ENCODE data around the gene ZNF343. TPM values are rescaled to one million over a fixed set of nuclear protein-coding genes. Genes with fewer than 3 reads are reported as not detected.
"Not testable (repeated sequence)": the region's sequence is repeated elsewhere in the genome, so short reads cannot be mapped to it uniquely, and the experiment has no call there.

ZNF343 gene
- total and polyA plus RNA-seq, 10 donors: 4.8 to 16.2 (median 10.3) TPM

GRCh38 chr20:2524709-2525506 lies 16.2 kb upstream of the ZNF343 start:
- TF ChIP-seq CTCF (IDR thresholded peaks at IDR 0.05 in 8 of 11, conservative IDR thresholded peaks at IDR 0.05 in 3 of 11) (peak in 3 of 11 experiments; percentile 6 to 18 (median 13)), POLR2AphosphoS5 (IDR thresholded peaks at IDR 0.05) (peak in 1 of 3 donors; percentile 11), POLR2A (IDR thresholded peaks at IDR 0.05) (no peak)
- WGBS, 5 donors: 0 to 1% (median 1%) methylated on average over 61 to 64 of the region's 64 CpGs
- H3K27ac ChIP-seq: peak overlapping the region; percentile 70 to 95 (median 92)
- H3K4me3 ChIP-seq: peak overlapping the region; percentile 55 to 87 (median 68)
- H3K36me3 ChIP-seq: no peaks in the 10 kb centered on the region
- H3K9me3 ChIP-seq: no peaks in the 10 kb centered on the region
- peaks cover 0 to 11% (median 0%) of the 10 kb centered on the region in 7 donors for H3K27me3 ChIP-seq (replicated peaks in 1 of 7)
- intact Hi-C loops (cut with DNase I; ENCODE audit: low total_unique reads): loop anchor here (10.0 kb wide), 1 partner anchor 120 kb away; no protein-coding TSS in a partner anchor
- DNase-seq: peak; percentile 87
- H3K4me1 ChIP-seq: peaks cover 0 to 43% (median 19%) of the 10 kb centered on the region in 6 donors

GRCh38 chr20:2523919-2524708 lies 15.4 kb upstream of the ZNF343 start:
- intact Hi-C loops (cut with DNase I; ENCODE audit: low total_unique reads): loop anchor here (10.0 kb wide), 1 partner anchor 121 kb away; no protein-coding TSS in a partner anchor
- H3K4me3 ChIP-seq: peak overlapping the region; percentile 55 to 87 (median 68)
- peak overlapping the region; percentile 70 to 95 (median 92) for H3K27ac ChIP-seq
- peak; percentile 85 to 98 (median 96) for TF ChIP-seq CTCF (IDR thresholded peaks at IDR 0.05 in 8 of 11, conservative IDR thresholded peaks at IDR 0.05 in 3 of 11)
- TF ChIP-seq POLR2A (IDR thresholded peaks at IDR 0.05): no peak
- TF ChIP-seq POLR2AphosphoS5 (IDR thresholded peaks at IDR 0.05): peak; percentile 80 to 91 (median 85)
- H3K27me3 ChIP-seq (replicated peaks in 1 of 7): peaks cover 0 to 11% (median 0%) of the 10 kb centered on the region in 7 donors
- 12 to 20% (median 13%) methylated on average over 16 to 26 of the region's 26 CpGs for WGBS, 5 donors
- H3K4me1 ChIP-seq: peaks cover 0 to 43% (median 19%) of the 10 kb centered on the region in 6 donors
- H3K36me3 ChIP-seq: no peaks in the 10 kb centered on the region
- H3K9me3 ChIP-seq: no peaks in the 10 kb centered on the region
- DNase-seq: peak; percentile 98

GRCh38 chr20:2522826-2523429 lies 14.2 kb upstream of the ZNF343 start:
- Histone ChIP-seq H3K27me3 (replicated peaks in 1 of 7) (peaks cover 0 to 11% (median 0%) of the 10 kb centered on the region in 7 donors), H3K4me1 (peaks cover 0 to 43% (median 19%) of the 10 kb centered on the region in 6 donors)
- H3K27ac ChIP-seq, H3K4me3 ChIP-seq, H3K9me3 ChIP-seq, DNase-seq, H3K36me3 ChIP-seq: not testable (repeated sequence)
- WGBS, 5 donors: 82 to 85% (median 84%) methylated on average over 5 of the region's 5 CpGs
- intact Hi-C loops (cut with DNase I; ENCODE audit: low total_unique reads): loop anchor here (10.0 kb wide), 1 partner anchor 122 kb away; no protein-coding TSS in a partner anchor

Measured in spleen (tissue), 11 donors.